Epithelial cell of proximal tubule (primary cell): ENCODE measurements around the gene CPLX4. TPM values are rescaled to one million over a fixed set of nuclear protein-coding genes. Genes with fewer than 3 reads are reported as not detected.

Experiments used
- DNase-seq: peaks from one replicate; pipeline ENCODE4 v3.0.0-alpha.2; 2011; ENCODE audit warnings: low read depth
- H3K4me3 ChIP-seq: 2 replicates; pipeline ENCODE4 v1.5.1; 2011; ENCODE audit warnings: low read depth, mild to moderate bottlenecking, low read length
- CTCF ChIP-seq: conservative IDR thresholded peaks from 2 replicates; pipeline ENCODE4 v1.5.1; 2012; ENCODE audit warnings: low read depth, mild to moderate bottlenecking, low read length
- total RNA-seq: library from RNA; depleted of rRNA; stranded (reverse); fragments of >200 nt; gene quantifications from 2 replicates; pipeline ENCODE4 v1.2.3, GENCODE V29; 2015

CPLX4 gene
- total RNA-seq, 1 donor from 2014 or later, result not detected

DNA sequence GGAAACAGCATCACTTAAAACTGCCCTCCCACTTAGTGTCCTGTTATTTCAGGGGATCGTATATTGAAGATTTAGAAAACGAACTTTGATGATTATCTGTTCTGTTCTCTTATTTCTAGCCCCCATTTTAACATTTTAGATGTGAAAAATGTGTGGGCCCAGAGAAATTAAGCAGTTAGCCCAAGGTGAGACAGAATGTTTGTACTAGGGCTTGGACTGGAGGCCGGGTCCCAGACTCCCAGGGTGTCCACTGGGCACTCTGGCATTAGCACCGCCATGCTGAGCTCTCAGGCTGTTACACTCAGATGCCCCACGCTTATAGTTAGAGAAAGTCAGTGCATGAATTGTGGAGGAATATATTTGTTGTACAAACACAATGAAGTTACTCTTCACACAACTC lies 39.7 kb downstream of the CPLX4 start:
- TF ChIP-seq CTCF, result no peak
- no peak overlapping the region for H3K4me3 ChIP-seq
- DNase-seq, result no peak

- no peak for TF ChIP-seq CTCF
- no peak for DNase-seq
- H3K4me3 ChIP-seq, result no peak overlapping the region
These were observed 42.4 kb downstream of the CPLX4 start for GRCh38 chr18:59276047-59276446.

DNA sequence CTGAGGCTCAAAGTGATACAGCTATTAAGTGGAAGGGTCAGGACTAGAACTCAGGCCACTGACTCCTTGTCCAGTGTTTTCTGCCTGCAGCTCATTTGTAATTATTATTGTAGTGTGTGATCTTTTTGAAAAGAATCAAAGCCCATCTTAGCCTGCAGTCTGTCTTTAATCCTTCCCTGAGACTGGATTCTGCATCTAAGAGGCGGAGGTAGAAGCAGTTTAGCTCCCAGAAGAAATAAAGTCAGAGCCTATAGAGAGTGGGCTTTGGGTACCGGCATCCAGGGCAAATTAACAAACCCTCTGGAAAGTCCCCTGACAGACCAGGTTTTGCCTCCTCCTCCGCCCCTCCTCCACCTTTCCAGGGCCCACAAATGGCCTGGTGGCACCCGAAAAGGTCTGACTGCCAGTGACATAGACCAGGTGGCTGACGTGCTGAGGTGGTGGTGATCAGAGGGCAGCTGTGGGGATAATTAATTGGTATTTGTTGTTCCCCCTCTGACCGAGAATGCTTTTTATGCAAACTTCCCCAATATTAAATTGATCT lies 43.0 kb downstream of the CPLX4 start:
- TF ChIP-seq CTCF, result no peak
- no peak overlapping the region for H3K4me3 ChIP-seq
- DNase-seq, result no peak

DNA sequence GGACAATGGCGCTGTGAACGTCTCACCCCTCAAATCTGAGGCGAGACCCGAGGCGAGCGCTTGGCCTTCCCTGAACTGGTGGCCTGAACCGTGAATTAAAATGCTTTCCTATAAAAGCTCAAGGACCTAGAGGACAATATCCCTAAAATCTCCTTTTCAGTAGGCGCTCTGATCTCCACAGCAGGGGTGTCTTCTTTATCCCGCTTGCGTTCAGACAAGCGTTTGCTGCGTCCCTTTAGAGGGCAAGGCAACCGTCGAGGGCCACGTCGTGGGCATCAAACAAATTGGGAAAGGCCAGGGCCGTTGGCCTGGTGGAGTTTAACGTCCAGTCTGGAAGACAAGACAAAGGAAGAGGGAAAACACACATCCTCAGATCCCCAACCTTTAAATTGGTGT lies 43.9 kb downstream of the CPLX4 start:
- DNase-seq, result no peak
- no peak for TF ChIP-seq CTCF
- H3K4me3 ChIP-seq, result no peak overlapping the region

DNA sequence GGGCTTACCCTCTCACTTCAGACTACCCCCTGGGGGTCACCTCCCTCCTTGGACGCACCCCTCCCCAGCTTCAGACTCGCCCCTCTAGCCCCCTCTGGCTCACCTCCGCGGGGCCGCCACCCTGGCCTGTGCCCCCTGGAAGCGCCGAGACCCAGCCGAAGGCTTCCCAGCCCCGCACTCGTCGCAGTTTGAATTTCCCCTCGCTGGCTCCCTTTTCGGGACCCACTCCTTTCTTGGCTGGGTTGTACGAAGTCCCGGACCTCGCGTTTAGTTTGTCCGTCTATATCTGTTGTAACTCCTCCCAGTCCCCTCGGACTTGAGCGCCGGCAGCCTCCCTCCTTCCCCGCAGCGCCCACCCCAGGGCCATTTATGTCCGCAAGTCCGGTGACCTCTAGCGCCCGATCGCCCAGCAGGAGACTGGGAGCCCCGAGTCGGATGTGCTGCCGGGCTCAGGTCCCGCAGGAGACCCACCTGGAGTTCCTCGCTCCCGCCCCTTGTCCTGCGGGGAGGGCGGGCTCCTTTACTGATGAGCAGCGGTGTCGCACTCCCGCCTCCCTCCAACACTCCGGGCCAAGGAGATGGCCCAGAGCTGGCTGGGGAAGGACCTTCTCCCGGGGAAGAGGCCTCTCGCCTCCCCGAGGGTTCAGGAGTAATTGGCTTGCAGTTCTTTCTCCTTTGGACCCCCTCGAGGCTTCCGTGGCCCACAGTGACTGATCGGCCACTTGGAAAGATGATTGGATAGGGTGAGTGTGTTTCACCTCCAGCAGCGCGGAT lies 44.5 kb downstream of the CPLX4 start:
- no peak overlapping the region for H3K4me3 ChIP-seq
- DNase-seq, result no peak
- no peak for TF ChIP-seq CTCF

DNA sequence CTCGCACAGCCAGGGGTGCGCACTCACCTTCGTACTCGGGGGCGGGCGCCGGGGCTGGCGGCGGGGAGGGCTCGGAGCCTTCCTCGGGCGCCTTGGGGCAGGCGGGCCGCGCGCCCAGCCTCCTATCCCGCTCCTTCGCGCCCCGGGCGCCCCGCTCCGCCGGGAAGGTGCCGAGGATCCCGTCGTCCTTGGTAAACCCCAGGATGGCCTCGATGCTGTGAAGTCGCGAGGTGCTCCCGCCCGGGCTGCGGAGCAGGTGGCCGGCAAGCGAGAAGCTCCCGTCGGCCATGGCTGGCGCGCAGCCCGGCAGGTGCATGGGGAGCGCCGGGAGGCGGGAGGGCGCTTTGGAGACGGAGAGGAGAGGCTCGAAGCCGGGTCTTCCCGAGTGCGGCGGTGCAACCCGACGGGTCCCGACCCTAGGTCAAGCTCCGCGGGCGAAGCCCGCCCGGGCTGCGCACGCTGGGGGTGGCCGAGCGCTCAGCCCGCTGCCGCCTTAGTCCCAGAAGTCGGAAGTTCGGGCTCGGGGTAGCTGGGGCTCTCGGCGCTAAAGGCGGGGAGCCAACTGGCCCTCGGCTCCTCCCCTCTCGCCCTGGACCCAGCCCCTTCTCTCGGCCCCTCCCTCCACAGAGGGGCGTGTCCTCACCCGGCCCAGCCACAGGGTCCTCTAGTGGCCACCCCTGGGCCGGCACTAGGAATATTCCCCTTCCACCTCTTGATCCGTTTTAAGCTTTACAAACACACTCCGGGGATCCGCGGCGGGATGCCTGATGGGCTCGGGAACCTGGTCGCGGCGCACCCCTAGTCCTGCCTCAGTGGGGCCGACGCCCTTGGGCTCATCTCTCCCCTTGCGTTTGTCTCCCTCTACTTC lies 45.3 kb downstream of the CPLX4 start, which contains the start of gene RAX:
RAX (minus strand) TSS at position 564 of the 868 bp plus-strand sequence; CDS start at position 316, 248 bp downstream.
- TF ChIP-seq CTCF, result peak; percentile 27
- no peak within 1 kb of the TSS for H3K4me3 ChIP-seq
- no peak for DNase-seq
